ENCODE data around the gene RCVRN.
A peak's percentile ranks its signal among the peaks of the same experiment; 100 is the strongest.

Gene RCVRN

GRCh38 chr17:9937241-9937761, 32.2 kb upstream of the RCVRN start:
- intact Hi-C loops (cut with DNase I; ENCODE audit: low total_unique reads): no loop called here
- Histone ChIP-seq H3K27me3 (peaks cover 0 to 2% of the 10 kb centered on the region in 2 donors), H3K9me3 (peaks cover 0 to 12% (median 9%) of the 10 kb centered on the region in 3 donors), H3K4me3 (no peak overlapping the region), H3K36me3 (peaks cover 0 to 14% (median 0%) of the 10 kb centered on the region in 3 donors), H3K4me1 (peaks cover 0 to 13% (median 5%) of the 10 kb centered on the region in 4 donors), H3K27ac (peak overlapping the region in 1 of 2 donors; percentile 39)
- DNase-seq: peak; percentile 46 to 80
- TF ChIP-seq, protein P1, sequence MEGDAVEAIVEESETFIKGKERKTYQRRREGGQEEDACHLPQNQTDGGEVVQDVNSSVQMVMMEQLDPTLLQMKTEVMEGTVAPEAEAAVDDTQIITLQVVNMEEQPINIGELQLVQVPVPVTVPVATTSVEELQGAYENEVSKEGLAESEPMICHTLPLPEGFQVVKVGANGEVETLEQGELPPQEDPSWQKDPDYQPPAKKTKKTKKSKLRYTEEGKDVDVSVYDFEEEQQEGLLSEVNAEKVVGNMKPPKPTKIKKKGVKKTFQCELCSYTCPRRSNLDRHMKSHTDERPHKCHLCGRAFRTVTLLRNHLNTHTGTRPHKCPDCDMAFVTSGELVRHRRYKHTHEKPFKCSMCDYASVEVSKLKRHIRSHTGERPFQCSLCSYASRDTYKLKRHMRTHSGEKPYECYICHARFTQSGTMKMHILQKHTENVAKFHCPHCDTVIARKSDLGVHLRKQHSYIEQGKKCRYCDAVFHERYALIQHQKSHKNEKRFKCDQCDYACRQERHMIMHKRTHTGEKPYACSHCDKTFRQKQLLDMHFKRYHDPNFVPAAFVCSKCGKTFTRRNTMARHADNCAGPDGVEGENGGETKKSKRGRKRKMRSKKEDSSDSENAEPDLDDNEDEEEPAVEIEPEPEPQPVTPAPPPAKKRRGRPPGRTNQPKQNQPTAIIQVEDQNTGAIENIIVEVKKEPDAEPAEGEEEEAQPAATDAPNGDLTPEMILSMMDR (IDR thresholded peaks at IDR 0.05): no peak

DNA sequence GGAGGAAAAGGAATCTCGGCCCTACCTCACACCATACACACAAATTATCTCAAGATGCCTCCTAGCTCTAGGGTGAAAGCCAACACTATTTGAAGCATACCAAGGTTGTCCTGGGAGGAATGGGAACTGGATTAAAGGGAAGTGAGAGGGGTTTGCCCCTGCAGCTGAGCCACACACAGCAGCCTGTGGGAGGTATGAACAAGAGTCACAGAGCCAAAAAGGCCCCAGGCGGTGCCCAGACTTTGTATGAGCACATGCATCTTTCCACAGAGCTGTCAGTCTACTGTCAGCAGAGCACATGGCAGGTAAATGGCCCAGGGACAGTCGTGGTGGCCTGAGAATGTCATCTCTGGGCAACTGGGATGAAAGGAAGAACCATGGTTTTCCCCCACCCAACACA, 31.0 kb upstream of the RCVRN start:
- Histone ChIP-seq H3K4me1 (peaks cover 0 to 13% (median 5%) of the 10 kb centered on the region in 4 donors), H3K36me3 (peaks cover 0 to 14% (median 0%) of the 10 kb centered on the region in 3 donors), H3K4me3 (no peak overlapping the region), H3K27me3 (peaks cover 0 to 9% of the 10 kb centered on the region in 2 donors), H3K9me3 (peaks cover 0 to 12% (median 9%) of the 10 kb centered on the region in 3 donors), H3K27ac (no peak overlapping the region)
- TF ChIP-seq, protein P1 (IDR thresholded peaks at IDR 0.05): no peak
- no peak for DNase-seq
- intact Hi-C loops (cut with DNase I; ENCODE audit: low total_unique reads): no loop called here

- peaks cover 0 to 12% (median 9%) of the 10 kb centered on the region in 3 donors for H3K9me3 ChIP-seq
- peak; percentile 40 to 75 for DNase-seq
- H3K4me3 ChIP-seq: no peak overlapping the region
- H3K4me1 ChIP-seq: peaks cover 0 to 13% (median 5%) of the 10 kb centered on the region in 4 donors
- peaks cover 0 to 9% of the 10 kb centered on the region in 2 donors for H3K27me3 ChIP-seq
- H3K27ac ChIP-seq: no peak overlapping the region
- intact Hi-C loops (cut with DNase I; ENCODE audit: low total_unique reads): no loop called here
- TF ChIP-seq, protein P1 (IDR thresholded peaks at IDR 0.05): no peak
- H3K36me3 ChIP-seq: peaks cover 0 to 14% (median 0%) of the 10 kb centered on the region in 3 donors
Observed at GRCh38 chr17:9935408-9935807, 30.3 kb upstream of the RCVRN start.

DNA sequence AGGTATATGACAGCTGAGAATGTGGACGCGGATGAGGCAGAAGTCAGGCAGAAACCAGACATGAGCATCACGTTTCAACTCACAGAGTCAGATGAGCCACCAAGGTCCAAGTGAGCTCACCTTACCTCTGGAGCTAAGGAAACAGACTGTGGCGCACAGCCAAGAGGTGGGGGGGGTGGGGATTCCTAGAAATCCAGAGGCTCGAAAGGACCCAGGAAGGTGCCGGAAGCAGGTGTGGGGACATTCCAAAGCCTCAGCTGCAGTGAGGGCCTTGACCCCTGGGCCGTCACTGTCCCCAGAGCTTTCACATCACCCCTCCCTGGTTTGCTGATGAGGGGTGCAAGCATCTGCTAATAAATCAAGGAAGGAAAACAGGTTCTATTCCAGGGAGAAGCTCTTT, 29.3 kb upstream of the RCVRN start:
- Histone ChIP-seq H3K27ac (no peak overlapping the region), H3K36me3 (peaks cover 0 to 6% (median 0%) of the 10 kb centered on the region in 3 donors), H3K4me1 (peaks cover 0 to 13% (median 5%) of the 10 kb centered on the region in 4 donors), H3K9me3 (peaks cover 0 to 12% (median 9%) of the 10 kb centered on the region in 3 donors), H3K4me3 (no peak overlapping the region), H3K27me3 (peaks cover 0 to 9% of the 10 kb centered on the region in 2 donors)
- TF ChIP-seq, protein P1 (IDR thresholded peaks at IDR 0.05): no peak
- DNase-seq: no peak
- intact Hi-C loops (cut with DNase I; ENCODE audit: low total_unique reads): no loop called here

DNA sequence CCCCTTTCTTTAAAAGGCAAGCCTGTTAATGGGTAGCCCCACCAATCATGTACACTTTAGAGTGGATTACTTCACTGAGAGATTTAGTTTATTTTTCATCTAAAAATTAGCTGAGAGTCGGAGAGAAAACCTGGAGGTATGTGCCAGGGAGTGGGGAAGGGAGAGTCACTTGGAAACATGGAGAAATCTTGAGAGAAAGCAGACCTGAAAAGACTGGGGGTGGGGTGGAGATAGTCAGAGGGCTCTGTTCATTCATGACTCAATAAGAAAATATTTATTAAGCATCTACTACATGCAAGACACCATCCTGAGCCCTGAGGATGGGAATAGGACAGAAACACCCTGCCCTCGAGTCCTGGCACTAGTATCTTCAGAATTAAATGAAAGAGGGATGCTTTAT, 27.4 kb upstream of the RCVRN start:
- Histone ChIP-seq H3K4me1 (peaks cover 0 to 9% (median 4%) of the 10 kb centered on the region in 4 donors), H3K36me3 (no peaks in the 10 kb centered on the region), H3K27me3 (peaks cover 0 to 11% of the 10 kb centered on the region in 2 donors), H3K9me3 (no peaks in the 10 kb centered on the region), H3K27ac (no peak overlapping the region), H3K4me3 (no peak overlapping the region)
- TF ChIP-seq, protein P1 (IDR thresholded peaks at IDR 0.05): no peak
- intact Hi-C loops (cut with DNase I; ENCODE audit: low total_unique reads): no loop called here
- no peak for DNase-seq

Measured in tibial artery (tissue), 4 donors.